Liver (tissue), 9 donors: Measurements from ENCODE around the gene NUB1. TPM values are rescaled to one million over a fixed set of nuclear protein-coding genes. Genes with fewer than 3 reads are reported as not detected.

Experiments
- DNase-seq: peaks from one replicate; pipeline ENCODE4 v3.0.0-alpha.2; 2017; ENCODE audit warnings: low spot score
- H3K27ac ChIP-seq, 2 donors: one replicate each; pipeline ENCODE4 v1.7.0; 2013; ENCODE audit warnings: inconsistent platforms in 2 of 2, low read length in 2 of 2, control low read depth in 1 of 2, low read depth in 1 of 2, mild to moderate bottlenecking in 1 of 2
- H3K27me3 ChIP-seq, 4 donors: one replicate each; pipeline versions ENCODE4 v1.6.1 to v1.7.0; 2013; ENCODE audit warnings: low read length in 3 of 4, inconsistent platforms in 1 of 4, mild to moderate bottlenecking in 1 of 4, moderate library complexity in 1 of 4; ENCODE audit not compliant: control insufficient read depth in 4 of 4, insufficient read depth in 4 of 4
- H3K36me3 ChIP-seq, 4 donors: one replicate each; pipeline versions ENCODE4 v1.6.1 to v1.7.0; 2013; ENCODE audit warnings: low read length in 3 of 4, mild to moderate bottlenecking in 3 of 4, low read depth in 1 of 4, moderate library complexity in 1 of 4; ENCODE audit not compliant: control insufficient read depth in 4 of 4, insufficient read depth in 3 of 4
- H3K4me1 ChIP-seq, 4 donors: one replicate each; pipeline versions ENCODE4 v1.6.1 to v1.7.0; 2013; ENCODE audit warnings: low read length in 3 of 4, mild to moderate bottlenecking in 3 of 4, moderate library complexity in 1 of 4; ENCODE audit not compliant: control insufficient read depth in 4 of 4, insufficient read depth in 4 of 4
- H3K4me3 ChIP-seq, 3 donors: one replicate each; pipeline versions ENCODE4 v1.6.1 to v1.7.0; 2013; ENCODE audit warnings: low read length in 3 of 3, control low read depth in 1 of 3, low read depth in 1 of 3, mild to moderate bottlenecking in 1 of 3
- H3K9ac ChIP-seq, 2 donors: one replicate each; pipeline ENCODE4 v1.7.0; 2013; ENCODE audit warnings: low read length in 2 of 2, mild to moderate bottlenecking in 2 of 2, moderate library complexity in 2 of 2, control low read depth in 1 of 2, low read depth in 1 of 2
- H3K9me3 ChIP-seq, 4 donors: one replicate each; pipeline versions ENCODE4 v1.6.1 to v1.7.0; 2013; ENCODE audit warnings: low read length in 3 of 4; ENCODE audit not compliant: control insufficient read depth in 4 of 4
- ATF3 ChIP-seq: IDR thresholded peaks from 2 replicates; pipeline ENCODE4 v1.6.1; 2016; ENCODE audit warnings: antibody characterized with exemption
- EGR1 ChIP-seq, 2 donors: IDR thresholded peaks; 2 replicates each; pipeline ENCODE4 v1.6.1; 2016 to 2018; ENCODE audit warnings: antibody characterized with exemption in 2 of 2, low read depth in 2 of 2
- FOXA1 ChIP-seq: IDR thresholded peaks from 2 replicates; pipeline ENCODE4 v1.6.1; 2016; ENCODE audit warnings: antibody characterized with exemption
- FOXA2 ChIP-seq: IDR thresholded peaks from 2 replicates; pipeline ENCODE4 v1.6.1; 2016; ENCODE audit warnings: antibody characterized with exemption
- GABPA ChIP-seq, 2 donors: IDR thresholded peaks in 1 of 2; conservative IDR thresholded peaks in 1 of 2; 2 replicates each; pipeline ENCODE4 v1.6.1; 2016; ENCODE audit warnings: antibody characterized with exemption in 2 of 2, mild to moderate bottlenecking in 1 of 2, moderate library complexity in 1 of 2
- HNF4A ChIP-seq, 2 donors: conservative IDR thresholded peaks; 2 replicates each; pipeline ENCODE4 v1.6.1; 2016; ENCODE audit warnings: antibody characterized with exemption in 2 of 2, mild to moderate bottlenecking in 2 of 2
- HNF4G ChIP-seq: IDR thresholded peaks from 2 replicates; pipeline ENCODE4 v1.6.1; 2016; ENCODE audit warnings: antibody characterized with exemption
- JUND ChIP-seq, 2 donors: IDR thresholded peaks; 2 replicates each; pipeline ENCODE4 v1.6.1; 2016; ENCODE audit warnings: antibody characterized with exemption in 2 of 2
- NR2F2 ChIP-seq: IDR thresholded peaks from 2 replicates; pipeline ENCODE4 v1.6.1; 2016; ENCODE audit warnings: antibody characterized with exemption
- RAD21 ChIP-seq, 2 donors: IDR thresholded peaks; 2 replicates each; pipeline ENCODE4 v1.6.1; 2016; ENCODE audit warnings: antibody characterized with exemption in 2 of 2, mild to moderate bottlenecking in 2 of 2
- SP1 ChIP-seq: IDR thresholded peaks from 2 replicates; pipeline ENCODE4 v1.6.1; 2018; ENCODE audit warnings: antibody characterized with exemption, mild to moderate bottlenecking
- TAF1 ChIP-seq: conservative IDR thresholded peaks from 2 replicates; pipeline ENCODE4 v1.6.1; 2016; ENCODE audit warnings: antibody characterized with exemption, mild to moderate bottlenecking
- WGBS: extraction: QIAGEN DNeasy Blood & Tissue Kit; methylation state at CpG from one replicate; pipeline ENCODE4 v1.1.7; 2013; 5-methylcytosine and 5-hydroxymethylcytosine counted together
- polyA plus RNA-seq, 2 donors: library from polyadenylated mRNA; stranded (reverse) in 1 of 2; unstranded in 1 of 2; fragments of 200-250 nt in 1 of 2; fragments of >200 nt in 1 of 2; fragmentation: Nextera tagmentation in 1 of 2; extraction: Ambion mirVana in 1 of 2; gene quantifications; one replicate each; pipeline versions ENCODE4 v1.2.1 to v1.2.3, GENCODE V29; 2013 to 2015
- total RNA-seq, 2 donors: library from RNA; depleted of rRNA; stranded (reverse); fragments of >200 nt; gene quantifications; one replicate each; pipeline ENCODE4 v1.2.3, GENCODE V29; 2014
- TF ChIP-seq, protein P1 (sequence below): fragments of 150-350 bp; IDR thresholded peaks from 2 replicates; pipeline ENCODE4 v1.5.1; 2017; ENCODE audit warnings: improper control_type of control experiment, low read depth, low read length; ENCODE audit not compliant: missing input control
- TF ChIP-seq, protein P2 (sequence below): IDR thresholded peaks from 2 replicates; pipeline ENCODE4 v1.6.1; 2016; ENCODE audit warnings: antibody characterized with exemption
- TF ChIP-seq, protein P3 (sequence below): IDR thresholded peaks from 2 replicates; pipeline ENCODE4 v1.6.1; 2016; ENCODE audit warnings: antibody characterized with exemption, mild to moderate bottlenecking
- TF ChIP-seq, protein P4 (sequence below): IDR thresholded peaks from 2 replicates; pipeline ENCODE4 v1.6.1; 2016; ENCODE audit warnings: antibody characterized with exemption
- donor health status: healthy.
- donor health status: healthy.
- donor health status: healthy.
- donor health status: healthy.
- donor health status: healthy.

Gene NUB1
- total and polyA plus RNA-seq, 4 donors, result 14.0 to 27.9 (median 18.8) TPM

DNA sequence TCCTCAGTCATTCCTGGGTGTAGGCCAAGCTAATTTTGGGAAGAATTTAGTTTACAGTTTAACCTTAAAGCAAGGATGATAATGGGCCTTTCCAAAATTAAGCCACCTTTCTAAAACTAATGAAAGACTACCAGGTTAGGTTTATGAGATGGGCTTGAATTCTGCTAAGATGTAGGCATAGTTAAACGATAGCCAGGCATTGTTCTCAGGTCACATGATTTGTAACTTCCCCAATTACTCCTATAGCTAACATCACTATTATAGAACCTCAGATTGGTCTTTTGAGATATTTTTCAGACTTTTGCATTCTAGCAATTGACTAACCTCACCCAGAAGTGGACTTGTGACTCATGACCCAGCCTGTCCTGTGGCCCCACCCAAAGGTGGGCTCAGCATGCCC is 7.0 kb upstream of the NUB1 start:
- no peak overlapping the region for H3K9ac ChIP-seq
- 77% methylated on average over 1 of the region's 1 CpG for WGBS
- peaks cover 0 to 1% (median 0%) of the 10 kb centered on the region in 4 donors for H3K4me1 ChIP-seq
- H3K27me3 ChIP-seq, result no peaks in the 10 kb centered on the region
- no peak overlapping the region for H3K27ac ChIP-seq
- TF ChIP-seq, protein P1, sequence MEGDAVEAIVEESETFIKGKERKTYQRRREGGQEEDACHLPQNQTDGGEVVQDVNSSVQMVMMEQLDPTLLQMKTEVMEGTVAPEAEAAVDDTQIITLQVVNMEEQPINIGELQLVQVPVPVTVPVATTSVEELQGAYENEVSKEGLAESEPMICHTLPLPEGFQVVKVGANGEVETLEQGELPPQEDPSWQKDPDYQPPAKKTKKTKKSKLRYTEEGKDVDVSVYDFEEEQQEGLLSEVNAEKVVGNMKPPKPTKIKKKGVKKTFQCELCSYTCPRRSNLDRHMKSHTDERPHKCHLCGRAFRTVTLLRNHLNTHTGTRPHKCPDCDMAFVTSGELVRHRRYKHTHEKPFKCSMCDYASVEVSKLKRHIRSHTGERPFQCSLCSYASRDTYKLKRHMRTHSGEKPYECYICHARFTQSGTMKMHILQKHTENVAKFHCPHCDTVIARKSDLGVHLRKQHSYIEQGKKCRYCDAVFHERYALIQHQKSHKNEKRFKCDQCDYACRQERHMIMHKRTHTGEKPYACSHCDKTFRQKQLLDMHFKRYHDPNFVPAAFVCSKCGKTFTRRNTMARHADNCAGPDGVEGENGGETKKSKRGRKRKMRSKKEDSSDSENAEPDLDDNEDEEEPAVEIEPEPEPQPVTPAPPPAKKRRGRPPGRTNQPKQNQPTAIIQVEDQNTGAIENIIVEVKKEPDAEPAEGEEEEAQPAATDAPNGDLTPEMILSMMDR, result no peak
- TF ChIP-seq HNF4A (conservative IDR thresholded peaks at IDR 0.05) (no peak), SP1 (no peak), HNF4G (no peak), ATF3 (no peak), JUND (IDR thresholded peaks at IDR 0.05) (no peak), TAF1 (no peak), FOXA1 (no peak), NR2F2 (no peak), FOXA2 (no peak)
- TF ChIP-seq, protein P2, sequence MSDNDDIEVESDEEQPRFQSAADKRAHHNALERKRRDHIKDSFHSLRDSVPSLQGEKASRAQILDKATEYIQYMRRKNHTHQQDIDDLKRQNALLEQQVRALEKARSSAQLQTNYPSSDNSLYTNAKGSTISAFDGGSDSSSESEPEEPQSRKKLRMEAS, result no peak
- no peaks in the 10 kb centered on the region for H3K9me3 ChIP-seq
- DNase-seq, result no peak
- H3K4me3 ChIP-seq, result no peak overlapping the region
- H3K36me3 ChIP-seq, result no peaks in the 10 kb centered on the region

DNA sequence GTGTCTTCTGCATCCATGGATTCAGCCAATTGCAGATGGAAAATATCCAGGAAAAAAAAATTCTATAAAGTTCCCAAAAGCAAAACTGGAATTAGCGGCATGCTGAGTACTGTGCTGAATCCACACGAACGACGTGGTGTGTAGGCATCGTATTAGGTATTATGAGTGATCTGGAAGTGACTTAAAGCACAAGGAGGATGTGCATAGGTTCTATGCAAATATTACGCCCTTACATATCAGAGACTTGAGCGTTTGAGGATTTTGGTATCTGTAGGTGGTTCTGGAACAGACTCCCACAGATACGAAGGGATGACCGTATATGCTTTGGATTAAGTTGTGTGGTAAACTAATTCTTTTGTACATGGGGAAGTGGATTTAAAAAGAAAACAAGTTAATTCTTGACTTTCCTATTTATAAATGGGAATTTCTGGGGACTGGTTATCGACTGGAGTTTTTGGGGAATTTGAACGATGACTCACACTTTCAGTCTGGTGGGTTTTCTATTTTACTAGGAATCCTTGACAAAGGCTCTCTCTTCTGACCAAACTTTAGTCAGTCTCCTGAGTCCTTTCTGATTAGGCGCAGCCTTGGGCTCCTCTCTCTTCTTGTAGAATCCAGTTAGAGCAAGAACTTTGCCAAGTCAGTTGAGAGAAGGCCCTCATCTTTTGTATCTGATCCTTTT is 5.4 kb upstream of the NUB1 start:
- Histone ChIP-seq H3K9ac (no peak overlapping the region), H3K9me3 (no peaks in the 10 kb centered on the region), H3K4me3 (no peak overlapping the region), H3K27ac (no peak overlapping the region), H3K4me1 (peaks cover 0 to under 1% (median 0%) of the 10 kb centered on the region in 4 donors), H3K27me3 (no peaks in the 10 kb centered on the region), H3K36me3 (no peaks in the 10 kb centered on the region)
- TF ChIP-seq HNF4G (no peak), GABPA (IDR thresholded peaks at IDR 0.05 in 1 of 2, conservative IDR thresholded peaks at IDR 0.05 in 1 of 2) (no peak), NR2F2 (no peak), ATF3 (no peak), TAF1 (no peak), EGR1 (IDR thresholded peaks at IDR 0.05; ENCODE audit: low read depth in 2 of 2) (no peak), FOXA1 (no peak), JUND (IDR thresholded peaks at IDR 0.05) (no peak), RAD21 (IDR thresholded peaks at IDR 0.05) (no peak), FOXA2 (no peak)
- TF ChIP-seq, protein P1, result no peak
- TF ChIP-seq, protein P2, result no peak
- TF ChIP-seq, protein P3, sequence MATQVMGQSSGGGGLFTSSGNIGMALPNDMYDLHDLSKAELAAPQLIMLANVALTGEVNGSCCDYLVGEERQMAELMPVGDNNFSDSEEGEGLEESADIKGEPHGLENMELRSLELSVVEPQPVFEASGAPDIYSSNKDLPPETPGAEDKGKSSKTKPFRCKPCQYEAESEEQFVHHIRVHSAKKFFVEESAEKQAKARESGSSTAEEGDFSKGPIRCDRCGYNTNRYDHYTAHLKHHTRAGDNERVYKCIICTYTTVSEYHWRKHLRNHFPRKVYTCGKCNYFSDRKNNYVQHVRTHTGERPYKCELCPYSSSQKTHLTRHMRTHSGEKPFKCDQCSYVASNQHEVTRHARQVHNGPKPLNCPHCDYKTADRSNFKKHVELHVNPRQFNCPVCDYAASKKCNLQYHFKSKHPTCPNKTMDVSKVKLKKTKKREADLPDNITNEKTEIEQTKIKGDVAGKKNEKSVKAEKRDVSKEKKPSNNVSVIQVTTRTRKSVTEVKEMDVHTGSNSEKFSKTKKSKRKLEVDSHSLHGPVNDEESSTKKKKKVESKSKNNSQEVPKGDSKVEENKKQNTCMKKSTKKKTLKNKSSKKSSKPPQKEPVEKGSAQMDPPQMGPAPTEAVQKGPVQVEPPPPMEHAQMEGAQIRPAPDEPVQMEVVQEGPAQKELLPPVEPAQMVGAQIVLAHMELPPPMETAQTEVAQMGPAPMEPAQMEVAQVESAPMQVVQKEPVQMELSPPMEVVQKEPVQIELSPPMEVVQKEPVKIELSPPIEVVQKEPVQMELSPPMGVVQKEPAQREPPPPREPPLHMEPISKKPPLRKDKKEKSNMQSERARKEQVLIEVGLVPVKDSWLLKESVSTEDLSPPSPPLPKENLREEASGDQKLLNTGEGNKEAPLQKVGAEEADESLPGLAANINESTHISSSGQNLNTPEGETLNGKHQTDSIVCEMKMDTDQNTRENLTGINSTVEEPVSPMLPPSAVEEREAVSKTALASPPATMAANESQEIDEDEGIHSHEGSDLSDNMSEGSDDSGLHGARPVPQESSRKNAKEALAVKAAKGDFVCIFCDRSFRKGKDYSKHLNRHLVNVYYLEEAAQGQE, result no peak
- TF ChIP-seq, protein P4, sequence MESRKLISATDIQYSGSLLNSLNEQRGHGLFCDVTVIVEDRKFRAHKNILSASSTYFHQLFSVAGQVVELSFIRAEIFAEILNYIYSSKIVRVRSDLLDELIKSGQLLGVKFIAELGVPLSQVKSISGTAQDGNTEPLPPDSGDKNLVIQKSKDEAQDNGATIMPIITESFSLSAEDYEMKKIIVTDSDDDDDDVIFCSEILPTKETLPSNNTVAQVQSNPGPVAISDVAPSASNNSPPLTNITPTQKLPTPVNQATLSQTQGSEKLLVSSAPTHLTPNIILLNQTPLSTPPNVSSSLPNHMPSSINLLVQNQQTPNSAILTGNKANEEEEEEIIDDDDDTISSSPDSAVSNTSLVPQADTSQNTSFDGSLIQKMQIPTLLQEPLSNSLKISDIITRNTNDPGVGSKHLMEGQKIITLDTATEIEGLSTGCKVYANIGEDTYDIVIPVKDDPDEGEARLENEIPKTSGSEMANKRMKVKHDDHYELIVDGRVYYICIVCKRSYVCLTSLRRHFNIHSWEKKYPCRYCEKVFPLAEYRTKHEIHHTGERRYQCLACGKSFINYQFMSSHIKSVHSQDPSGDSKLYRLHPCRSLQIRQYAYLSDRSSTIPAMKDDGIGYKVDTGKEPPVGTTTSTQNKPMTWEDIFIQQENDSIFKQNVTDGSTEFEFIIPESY, result no peak
- 88% methylated on average over 12 of the region's 12 CpGs for WGBS
- no peak for DNase-seq
